Testis (tissue), 3 donors: ENCODE data around the gene NXPH3. TPM values are rescaled to one million over a fixed set of nuclear protein-coding genes. Genes with fewer than 3 reads are reported as not detected.

ENCODE experiments used
- DNase-seq: peaks from one replicate; pipeline ENCODE4 v3.0.0-alpha.2; 2019
- H3K27ac ChIP-seq, 2 donors: fragments of 200-600 bp; sonication (generic); one replicate each; pipeline ENCODE4 v1.5.1; 2019
- H3K27me3 ChIP-seq: fragments of 200-600 bp; sonication (generic); one replicate; pipeline ENCODE4 v1.5.1; 2019
- H3K36me3 ChIP-seq: fragments of 200-600 bp; sonication (generic); one replicate; pipeline ENCODE4 v1.5.1; 2017; ENCODE audit warnings: low read depth; ENCODE audit errors: missing control alignments
- H3K4me1 ChIP-seq: fragments of 200-600 bp; sonication (generic); one replicate; pipeline ENCODE4 v1.5.1; 2019
- H3K4me3 ChIP-seq, 2 donors: fragments of 200-600 bp; sonication (generic); one replicate each; pipeline ENCODE4 v1.5.1; 2017 to 2019
- H3K9me3 ChIP-seq: fragments of 200-600 bp; sonication (generic); one replicate; pipeline ENCODE4 v1.5.1; 2017
- POLR2A ChIP-seq: fragments of 450-650 bp; IDR thresholded peaks from one replicate; pipeline ENCODE4 v1.6.1; 2017; ENCODE audit warnings: antibody characterized with exemption, mild to moderate bottlenecking, moderate library complexity
- WGBS, 2 donors: methylation state at CpG; one replicate each; pipeline ENCODE4 v1.1.5; 2018; 5-methylcytosine and 5-hydroxymethylcytosine counted together
- intact Hi-C: fragments of 100-400 bp; cut with DNase I; formaldehyde crosslinking; loops from one replicate; pipeline ENCODE4 v1.15.1; 2023; ENCODE audit warnings: low total_unique reads
- polyA plus RNA-seq: library from polyadenylated mRNA; stranded (reverse); fragments of 350-450 nt; fragmentation: Illumina TruSeq; extraction: RNeasy Lipid Tissue Mini Kit (QIAGEN cat#74804); gene quantifications from one replicate; pipeline ENCODE4 v1.2.3, GENCODE V29; 2014; ENCODE audit warnings: low read depth, low replicate concordance; ENCODE audit not compliant: insufficient read depth
- total RNA-seq, 2 donors: library from RNA; depleted of rRNA; stranded (reverse); fragments of >200 nt; gene quantifications; one replicate each; pipeline ENCODE4 v1.2.3, GENCODE V29; 2016
- TF ChIP-seq, protein P1 (sequence below), 3 experiments: fragments of 450-650 bp in 2 of 3; fragments of 200-600 bp in 1 of 3; sonication (generic) in 1 of 3; IDR thresholded peaks; one replicate each; pipeline ENCODE4 v1.5.1; 2016 to 2019; ENCODE audit warnings: antibody characterized with exemption in 3 of 3, mild to moderate bottlenecking in 2 of 3, moderate library complexity in 1 of 3

The NXPH3 gene
- total and polyA plus RNA-seq, 3 donors from 2014 or later = 4.1 to 5.8 (median 5.6) TPM

DNA sequence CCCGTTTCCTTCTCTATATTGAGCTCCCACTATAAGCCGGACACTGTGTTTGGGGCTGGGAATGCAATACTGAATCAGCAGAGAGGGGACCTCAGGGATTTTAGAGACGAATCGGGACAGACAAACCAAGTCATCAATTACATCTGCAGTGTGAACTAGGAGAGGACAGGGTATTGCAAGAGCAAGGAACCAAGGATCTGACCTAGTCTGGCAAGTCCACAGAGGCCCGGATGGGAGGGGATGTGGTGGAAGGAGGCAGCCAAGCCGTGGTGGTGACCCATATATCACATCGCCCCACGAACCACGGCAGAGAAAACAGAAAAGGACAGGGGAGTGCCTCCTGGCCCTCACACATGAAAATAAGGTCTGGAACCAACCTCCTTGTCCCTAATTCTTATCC is 28.1 kb upstream of the NXPH3 start:
- intact Hi-C loops = no loop called here
- WGBS, 2 donors = 56 to 59% methylated on average over 9 of the region's 9 CpGs
- no peak overlapping the region for H3K27ac ChIP-seq
- no peaks in the 10 kb centered on the region for H3K36me3 ChIP-seq
- H3K4me3 ChIP-seq = no peak overlapping the region
- DNase-seq = no peak
- no peaks in the 10 kb centered on the region for H3K27me3 ChIP-seq
- no peaks in the 10 kb centered on the region for H3K9me3 ChIP-seq
- no peak for TF ChIP-seq POLR2A
- TF ChIP-seq, protein P1, sequence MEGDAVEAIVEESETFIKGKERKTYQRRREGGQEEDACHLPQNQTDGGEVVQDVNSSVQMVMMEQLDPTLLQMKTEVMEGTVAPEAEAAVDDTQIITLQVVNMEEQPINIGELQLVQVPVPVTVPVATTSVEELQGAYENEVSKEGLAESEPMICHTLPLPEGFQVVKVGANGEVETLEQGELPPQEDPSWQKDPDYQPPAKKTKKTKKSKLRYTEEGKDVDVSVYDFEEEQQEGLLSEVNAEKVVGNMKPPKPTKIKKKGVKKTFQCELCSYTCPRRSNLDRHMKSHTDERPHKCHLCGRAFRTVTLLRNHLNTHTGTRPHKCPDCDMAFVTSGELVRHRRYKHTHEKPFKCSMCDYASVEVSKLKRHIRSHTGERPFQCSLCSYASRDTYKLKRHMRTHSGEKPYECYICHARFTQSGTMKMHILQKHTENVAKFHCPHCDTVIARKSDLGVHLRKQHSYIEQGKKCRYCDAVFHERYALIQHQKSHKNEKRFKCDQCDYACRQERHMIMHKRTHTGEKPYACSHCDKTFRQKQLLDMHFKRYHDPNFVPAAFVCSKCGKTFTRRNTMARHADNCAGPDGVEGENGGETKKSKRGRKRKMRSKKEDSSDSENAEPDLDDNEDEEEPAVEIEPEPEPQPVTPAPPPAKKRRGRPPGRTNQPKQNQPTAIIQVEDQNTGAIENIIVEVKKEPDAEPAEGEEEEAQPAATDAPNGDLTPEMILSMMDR (IDR thresholded peaks at IDR 0.05) = no peak
- H3K4me1 ChIP-seq = peaks cover 16% of the 10 kb centered on the region

DNA sequence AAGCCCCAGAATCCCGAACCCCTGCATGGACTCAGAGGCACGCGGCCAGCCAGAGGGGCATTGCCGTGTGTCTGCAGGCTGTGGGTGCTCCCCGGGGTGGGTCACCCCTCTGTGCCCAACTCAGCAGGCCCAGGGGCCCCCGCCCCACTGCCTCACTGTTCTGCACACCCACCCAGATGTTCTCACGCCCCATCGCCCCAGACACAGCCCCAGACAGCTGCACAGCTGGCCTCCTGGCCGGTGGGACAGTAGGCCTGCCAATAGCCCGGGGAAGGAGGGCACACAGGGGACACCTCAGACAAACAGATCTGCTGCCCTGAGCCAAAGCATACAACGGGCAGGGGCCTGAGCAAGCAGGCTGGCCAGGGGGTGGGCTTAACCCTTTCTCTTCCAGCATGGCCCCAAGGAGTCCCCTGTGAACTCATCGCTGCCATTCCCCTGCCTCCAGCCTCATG is 27.6 kb upstream of the NXPH3 start:
- no peaks in the 10 kb centered on the region for H3K9me3 ChIP-seq
- DNase-seq = no peak
- no peak overlapping the region for H3K27ac ChIP-seq
- H3K4me3 ChIP-seq = no peak overlapping the region
- H3K4me1 ChIP-seq = peaks cover 16% of the 10 kb centered on the region
- no peaks in the 10 kb centered on the region for H3K27me3 ChIP-seq
- WGBS, 2 donors = 41 to 88% methylated on average over 9 to 12 of the region's 12 CpGs
- H3K36me3 ChIP-seq = no peaks in the 10 kb centered on the region
- no peak for TF ChIP-seq POLR2A
- TF ChIP-seq, protein P1 (IDR thresholded peaks at IDR 0.05) = no peak
- intact Hi-C loops = no loop called here

DNA sequence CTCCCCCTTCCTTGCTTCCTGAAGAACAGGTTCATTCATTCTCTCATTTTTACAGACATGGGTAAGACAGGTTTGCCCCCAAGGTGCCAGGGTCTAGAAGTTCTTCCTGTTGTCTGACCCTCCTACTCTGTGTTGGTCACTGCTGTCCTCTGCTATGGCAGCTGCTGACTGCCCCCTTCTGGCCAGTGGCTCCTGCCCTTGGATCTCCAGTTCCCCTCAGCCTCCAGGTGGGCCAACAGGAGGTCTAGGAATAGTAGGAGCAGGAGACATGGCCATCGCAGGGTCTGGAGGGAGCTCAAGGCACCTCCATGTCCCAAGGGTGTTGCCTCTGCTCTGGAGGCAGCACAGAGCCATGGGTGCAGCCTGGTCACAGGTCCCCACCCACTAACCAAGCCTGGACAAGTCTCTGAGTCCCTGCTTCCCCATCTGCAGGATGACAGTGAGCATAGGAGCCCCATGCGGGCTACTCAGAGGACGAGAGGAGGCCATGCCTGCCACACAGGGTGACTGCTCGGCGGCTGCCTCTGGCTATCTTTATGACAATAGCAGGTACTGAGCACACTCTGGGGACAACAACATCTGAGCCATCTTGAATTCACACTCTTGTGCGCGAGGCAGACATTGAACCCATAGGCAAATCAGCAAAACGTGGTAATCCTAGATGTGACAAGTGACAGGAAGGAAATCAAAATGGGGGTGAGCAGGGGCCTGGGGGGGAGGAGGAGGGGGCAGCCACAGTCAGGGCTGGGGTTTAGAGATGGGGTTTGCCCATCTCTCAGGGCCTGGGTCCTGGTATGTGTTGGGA is 27.0 kb upstream of the NXPH3 start:
- H3K27me3 ChIP-seq = no peaks in the 10 kb centered on the region
- no peak overlapping the region for H3K4me3 ChIP-seq
- peaks cover 16% of the 10 kb centered on the region for H3K4me1 ChIP-seq
- intact Hi-C loops = no loop called here
- H3K9me3 ChIP-seq = no peaks in the 10 kb centered on the region
- peak; percentile 62 for DNase-seq
- no peak for TF ChIP-seq POLR2A
- TF ChIP-seq, protein P1 (IDR thresholded peaks at IDR 0.05) = peak in 2 of 3 experiments; percentile 25 to 43
- WGBS, 2 donors = 91 to 96% methylated on average over 3 to 8 of the region's 8 CpGs
- H3K36me3 ChIP-seq = no peaks in the 10 kb centered on the region
- H3K27ac ChIP-seq = no peak overlapping the region

DNA sequence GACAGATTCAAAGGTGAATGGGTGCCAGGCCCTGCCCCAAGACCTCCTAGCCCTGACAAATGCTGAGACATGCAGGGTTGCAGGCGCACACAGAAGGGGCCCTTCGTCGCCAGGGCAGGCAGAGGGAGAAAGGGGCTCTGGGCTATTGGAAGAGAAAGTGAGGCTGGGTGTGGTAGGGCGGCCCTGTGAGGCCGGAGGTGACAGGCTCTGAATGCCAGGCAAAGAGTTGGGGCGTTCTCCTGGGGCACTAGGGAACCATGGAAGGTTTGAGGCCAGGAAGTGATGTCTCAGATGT is 26.4 kb upstream of the NXPH3 start:
- Histone ChIP-seq H3K4me3 (no peak overlapping the region), H3K9me3 (no peaks in the 10 kb centered on the region), H3K27me3 (no peaks in the 10 kb centered on the region), H3K4me1 (peaks cover 16% of the 10 kb centered on the region), H3K36me3 (no peaks in the 10 kb centered on the region), H3K27ac (no peak overlapping the region)
- DNase-seq = no peak
- intact Hi-C loops = no loop called here
- 93 to 99% methylated on average over 6 of the region's 6 CpGs for WGBS, 2 donors
- TF ChIP-seq, protein P1 (IDR thresholded peaks at IDR 0.05) = no peak
- TF ChIP-seq POLR2A = no peak
